HEK293T (cell line): ENCODE measurements around the gene NFATC1.

Experiments used
- ARNT ChIP-seq: fragments of 450-650 bp; IDR thresholded peaks from 2 replicates; pipeline ENCODE4 v1.6.1; 2017; ENCODE audit warnings: mild to moderate bottlenecking
- BHLHE40 ChIP-seq: fragments of 450-650 bp; IDR thresholded peaks from 2 replicates; pipeline ENCODE4 v1.6.1; 2016; ENCODE audit warnings: mild to moderate bottlenecking, moderate library complexity, borderline replicate concordance
- FOXA1 ChIP-seq: fragments of 450-650 bp; IDR thresholded peaks from 2 replicates; pipeline ENCODE4 v1.6.1; 2016; ENCODE audit warnings: mild to moderate bottlenecking
- FOXM1 ChIP-seq: fragments of 450-650 bp; IDR thresholded peaks from 2 replicates; pipeline ENCODE4 v1.6.1; 2017; ENCODE audit warnings: mild to moderate bottlenecking, borderline replicate concordance
- LEF1 ChIP-seq: fragments of 450-650 bp; IDR thresholded peaks from 2 replicates; pipeline ENCODE4 v1.6.1; 2017; ENCODE audit warnings: mild to moderate bottlenecking, borderline replicate concordance
- NFRKB ChIP-seq: fragments of 450-650 bp; IDR thresholded peaks from 2 replicates; pipeline ENCODE4 v1.6.1; 2016; ENCODE audit warnings: mild to moderate bottlenecking, moderate library complexity

DNA sequence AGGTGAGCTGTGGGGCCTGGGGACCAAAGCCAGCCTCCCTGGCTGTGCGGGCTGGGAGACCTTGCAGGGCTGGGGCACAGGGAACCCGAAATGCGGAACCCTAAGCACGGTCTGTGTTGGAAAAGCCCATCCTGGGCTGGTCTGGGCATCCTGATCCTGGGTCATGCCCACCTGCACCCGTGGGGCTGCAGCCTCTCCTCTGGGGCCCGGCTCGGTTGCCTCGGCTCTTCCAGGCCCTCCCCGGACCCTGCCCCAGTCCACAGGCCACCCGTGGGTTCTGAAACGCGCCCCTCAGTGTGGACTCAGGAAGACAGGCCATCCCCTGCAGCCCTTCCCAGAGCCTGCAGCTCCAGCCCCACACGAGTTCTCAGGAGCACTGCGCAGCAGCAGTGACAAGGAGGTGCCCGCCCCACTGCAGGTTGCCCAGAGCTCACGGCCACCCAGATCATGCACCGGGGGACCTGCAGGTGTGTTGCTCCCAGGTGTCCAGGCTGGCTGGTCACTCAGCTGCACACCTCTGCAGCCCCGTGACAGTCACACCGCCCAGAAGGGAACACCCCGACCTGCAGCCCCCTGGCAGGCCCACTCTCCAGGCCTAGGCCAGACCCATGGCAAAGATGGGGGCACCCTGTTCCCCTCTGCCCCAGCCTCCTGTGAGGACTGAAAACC lies 12.2 kb upstream of the NFATC1 start:
- no peak for TF ChIP-seq ARNT
- TF ChIP-seq LEF1: no peak
- no peak for TF ChIP-seq BHLHE40
- TF ChIP-seq NFRKB: no peak
- no peak for TF ChIP-seq FOXA1
- no peak for TF ChIP-seq FOXM1
